ENCODE data around the gene IKZF3. TPM values are rescaled to one million over a fixed set of nuclear protein-coding genes. Genes with fewer than 3 reads are reported as not detected.

Gene IKZF3
- total RNA-seq, 1 experiment from 2014 or later: 0.22 TPM

DNA sequence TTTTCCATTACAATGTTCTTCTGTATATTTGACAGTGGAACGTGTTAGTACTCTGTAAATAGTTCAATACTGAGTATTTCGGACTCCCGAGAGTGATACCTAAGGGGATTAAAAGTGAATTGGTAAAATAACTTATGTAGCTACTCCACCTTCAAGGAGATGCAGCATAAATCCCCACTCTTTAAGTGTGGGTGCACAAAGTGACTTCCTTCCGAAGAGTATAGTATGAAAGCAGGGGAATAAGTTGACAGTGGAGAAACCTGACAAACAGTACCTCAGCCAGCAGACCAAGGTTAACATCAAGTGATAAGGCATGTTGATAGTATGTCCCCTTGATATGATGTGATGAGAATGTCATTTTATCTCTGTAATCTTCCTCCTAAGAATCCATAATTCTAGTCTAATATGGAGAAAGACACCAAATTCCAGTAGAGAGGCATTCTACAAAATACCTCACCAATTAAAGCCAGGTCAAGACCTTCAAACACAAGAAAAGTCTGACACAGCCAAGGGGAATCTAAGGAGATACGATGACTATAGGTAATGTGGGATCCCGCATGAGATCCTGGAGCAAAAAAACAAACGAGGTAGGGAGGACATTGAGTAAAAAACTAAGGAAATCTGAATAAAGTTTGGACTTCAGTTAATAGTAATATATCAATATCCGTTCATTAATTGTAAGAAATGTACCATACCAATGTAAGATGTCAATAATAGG is 2.1 kb upstream of the IKZF3 start:
- no peaks in the 10 kb centered on the region for H3K9me3 ChIP-seq (ENCODE audit: control insufficient read depth, low read depth, low read length)
- H3K4me3 Mint-ChIP-seq: no peak overlapping the region; a peak in 1 of 5 replicates
- no peaks in the 10 kb centered on the region for H4K20me1 ChIP-seq (ENCODE audit: control insufficient read depth, insufficient read depth, insufficient read length)
- H4K5ac ChIP-seq (ENCODE audit: insufficient read length, low read depth, low read length): no peak overlapping the region
- H3K14ac ChIP-seq (ENCODE audit: insufficient read depth, low read length): no peak overlapping the region
- peaks cover 3 to 9% of the 10 kb centered on the region in 2 experiments; a peak in 3 of 4 replicates for H3K4me1 Mint-ChIP-seq
- no peak overlapping the region for H3K56ac ChIP-seq (ENCODE audit: insufficient read length, low read depth, low read length)
- no peak overlapping the region for H3K23ac ChIP-seq (ENCODE audit: insufficient read length, low read depth, low read length)
- H3K36me3 Mint-ChIP-seq (ENCODE audit: insufficient read depth in 1 of 3, low read depth in 3 of 3): no peaks in the 10 kb centered on the region; a peak in 1 of 7 replicates
- no peak overlapping the region for H2AK5ac ChIP-seq (ENCODE audit: insufficient read length, low read length)
- H2BK20ac ChIP-seq (ENCODE audit: low read depth, low read length, poor library complexity, severe bottlenecking): no peak overlapping the region
- no peak overlapping the region for H3K27ac Mint-ChIP-seq
- H3K4me1 ChIP-seq (ENCODE audit: insufficient read depth, low read length): no peaks in the 10 kb centered on the region
- H3K23me2 ChIP-seq (ENCODE audit: insufficient read length, low read depth, low read length, poor library complexity, severe bottlenecking): no peaks in the 10 kb centered on the region
- no peak overlapping the region for H3K27ac ChIP-seq (ENCODE audit: insufficient read length, low read depth, low read length)
- H3K4me2 ChIP-seq (ENCODE audit: insufficient read depth, insufficient read length, low read length): no peak overlapping the region
- H3K27me3 Mint-ChIP-seq (ENCODE audit: low read depth): peaks cover 71% of the 10 kb centered on the region
- peaks cover 0 to 8% of the 10 kb centered on the region in 2 experiments; a peak in 2 of 5 replicates for H3K9me3 Mint-ChIP-seq
- H3K9ac ChIP-seq (ENCODE audit: extremely low read depth, insufficient read length, low read length): no peak overlapping the region
- TF ChIP-seq CTCF (conservative IDR thresholded peaks at IDR 0.05): no peak
- no peak overlapping the region for H4K8ac ChIP-seq (replicated peaks; ENCODE audit: insufficient read length, low read depth, low read length)
- no peak overlapping the region for H2BK5ac ChIP-seq (ENCODE audit: insufficient read length, low read length)
- H4K91ac ChIP-seq (ENCODE audit: insufficient read length, low read depth, low read length): no peak overlapping the region
- H3K79me1 ChIP-seq (ENCODE audit: insufficient read depth, low read depth, low read length, poor library complexity, severe bottlenecking): no peaks in the 10 kb centered on the region
- no peak overlapping the region for H2BK12ac ChIP-seq (ENCODE audit: insufficient read length, low read depth, low read length)
- H3K4ac ChIP-seq (ENCODE audit: low read depth, low read length): no peak overlapping the region
- H3K18ac ChIP-seq (ENCODE audit: insufficient read length, low read depth, low read length): no peak overlapping the region
- DNase-seq: no peak
- WGBS (ENCODE audit: extremely low coverage, insufficient read length, low lambda C conversion rate): no CpG with 5 or more reads among the region's 8 CpGs
- no peaks in the 10 kb centered on the region for H3K79me2 ChIP-seq (ENCODE audit: insufficient read depth, low read length)
- no peak overlapping the region for H2BK120ac ChIP-seq (ENCODE audit: low read depth, low read length, poor library complexity, severe bottlenecking)
- H2AFZ ChIP-seq (ENCODE audit: low read length): no peak overlapping the region
- peaks cover 16% of the 10 kb centered on the region; the same call in 1 of the 2 replicates for H3K27me3 ChIP-seq (ENCODE audit: insufficient read depth, low read length)
- H3T11ph ChIP-seq (ENCODE audit: low read length): no peak overlapping the region
- H2BK15ac ChIP-seq (ENCODE audit: low read depth, low read length): no peak overlapping the region

Measured in H9 (cell line).